ENCODE data around the gene INPP5D.

GRCh38 chr2:233164967-233165366, 104.8 kb downstream of the INPP5D start:
- TF ChIP-seq CTCF (IDR thresholded peaks at IDR 0.05) (no peak), EP300 (IDR thresholded peaks at IDR 0.05) (no peak), POLR2AphosphoS5 (IDR thresholded peaks at IDR 0.05) (no peak)

Data from suprapubic skin (tissue), 4 donors.